GM21381 (cell line): ENCODE results near the gene SMCHD1.
"Not testable (repeated sequence)": the region's sequence is repeated elsewhere in the genome, so short reads cannot be mapped to it uniquely, and the experiment has no call there.

Experiments
- ATAC-seq: cut with Tn5 transposase; IDR thresholded peaks from one replicate; pipeline ENCODE4 v1.9.1; 2021; ENCODE audit warnings: mild to moderate bottlenecking, moderate library complexity; ENCODE audit not compliant: unreplicated experiment

SMCHD1 gene

GRCh38 chr18:2715990-2716389 is 60.5 kb downstream of the SMCHD1 start:
- ATAC-seq, result no peak

GRCh38 chr18:2716394-2717326 is 61.1 kb downstream of the SMCHD1 start:
- no peak for ATAC-seq

DNA sequence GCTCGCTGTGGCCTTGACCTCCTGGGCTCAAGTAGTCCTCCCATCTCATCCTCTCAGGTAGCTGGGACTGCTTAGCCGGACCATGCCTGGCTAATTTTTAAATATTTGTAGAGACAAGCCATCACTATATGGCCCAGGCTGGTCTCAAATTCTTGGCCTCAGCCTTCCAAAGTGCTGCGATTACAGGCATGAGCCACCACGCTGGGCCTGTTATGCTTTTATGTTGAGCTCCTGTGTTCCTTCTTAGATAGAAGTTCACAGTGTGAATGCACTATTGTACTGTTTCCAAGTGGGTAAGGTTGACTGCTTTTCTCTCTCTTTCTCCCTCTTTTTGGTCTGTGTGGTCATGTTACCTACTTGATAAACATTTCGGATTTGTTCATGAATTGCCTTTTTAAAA is 61.9 kb downstream of the SMCHD1 start:
- ATAC-seq, result no peak

- no peak for ATAC-seq
Observed at GRCh38 chr18:2719040-2719439, 63.5 kb downstream of the SMCHD1 start.

GRCh38 chr18:2723207-2723606 is 67.7 kb downstream of the SMCHD1 start:
- no peak for ATAC-seq

- ATAC-seq, result no peak
Observed at GRCh38 chr18:2729757-2730156, 74.2 kb downstream of the SMCHD1 start.

DNA sequence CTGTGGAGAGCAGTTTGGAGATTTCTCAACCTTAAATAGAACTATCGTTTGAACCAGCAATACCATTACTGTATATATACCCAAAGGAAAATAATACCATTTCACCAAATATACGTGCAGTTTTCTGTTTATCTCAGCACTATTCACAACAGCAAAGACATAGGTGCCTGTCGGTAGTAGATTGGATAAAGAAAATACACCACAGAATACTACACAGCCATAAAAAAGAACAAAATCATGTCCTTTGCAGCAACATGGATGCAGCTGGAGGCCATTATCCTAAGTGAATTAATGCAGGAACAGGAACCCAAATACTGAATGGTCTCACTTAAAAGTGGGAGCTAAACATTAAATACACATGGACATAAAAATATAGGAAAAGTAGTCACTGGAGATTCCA is 81.3 kb downstream of the SMCHD1 start:
- ATAC-seq, result no peak

- ATAC-seq, result not testable (repeated sequence)
Observed at GRCh38 chr18:2740082-2740481, 84.6 kb downstream of the SMCHD1 start.

GRCh38 chr18:2746274-2746673 is 90.7 kb downstream of the SMCHD1 start:
- no peak for ATAC-seq

DNA sequence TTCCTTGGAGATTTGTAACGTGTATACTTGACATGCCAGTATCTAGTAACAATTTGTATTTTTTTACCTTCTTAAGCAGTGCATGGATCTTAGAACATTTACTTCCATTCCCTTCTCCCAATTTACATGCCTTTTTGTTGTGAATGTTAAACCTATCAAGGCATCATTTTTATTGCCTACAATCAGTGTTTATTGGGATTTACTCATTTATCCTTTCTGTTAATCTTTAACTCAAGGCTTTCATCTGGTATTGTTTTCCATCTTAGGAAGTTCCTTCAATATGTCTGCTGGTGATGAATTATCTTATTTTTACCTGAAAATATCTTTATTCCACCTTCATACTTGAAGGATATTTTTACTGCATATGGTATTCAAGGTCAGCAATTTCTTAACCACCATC is 102.8 kb downstream of the SMCHD1 start:
- ATAC-seq, result no peak

GRCh38 chr18:2774669-2775068 is 119.1 kb downstream of the SMCHD1 start:
- no peak for ATAC-seq

DNA sequence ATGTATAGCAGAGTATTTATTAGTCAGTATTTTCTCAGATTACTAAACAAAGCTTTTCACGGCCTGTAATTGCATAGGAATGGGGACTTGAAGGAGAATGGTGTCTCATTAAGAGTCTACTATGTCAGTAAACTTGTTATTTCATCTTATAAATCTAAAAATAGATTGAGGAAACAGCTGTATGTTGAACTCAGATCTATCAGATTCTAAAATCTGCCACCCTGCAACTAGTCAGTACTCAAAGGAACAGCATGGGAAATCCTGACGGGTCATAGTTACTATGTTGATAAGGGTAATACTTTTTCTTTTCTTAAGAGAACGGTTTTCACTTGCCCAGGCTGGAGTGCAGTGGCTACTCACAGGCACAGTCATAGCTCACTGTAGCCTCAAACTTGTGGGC is 121.1 kb downstream of the SMCHD1 start:
- no peak for ATAC-seq

DNA sequence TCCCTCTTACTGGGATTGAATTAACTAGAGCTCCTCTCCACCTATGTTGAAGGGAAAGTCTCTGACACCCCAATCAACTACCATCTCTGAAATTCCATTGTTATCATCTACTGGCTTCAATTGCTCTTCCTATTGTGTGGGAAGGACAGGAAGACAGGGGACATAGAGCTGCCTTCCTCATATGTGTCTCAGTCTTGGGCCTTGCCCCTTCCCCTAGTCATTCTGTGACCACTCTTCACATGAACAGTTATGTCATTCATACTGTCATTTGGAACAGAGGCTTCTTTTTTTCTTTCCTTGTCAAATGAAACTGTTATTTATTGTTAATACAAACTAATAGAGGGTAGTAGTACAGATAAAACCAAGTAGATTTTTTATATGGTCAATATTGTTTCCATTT is 121.7 kb downstream of the SMCHD1 start:
- no peak for ATAC-seq

- ATAC-seq, result no peak
Observed at GRCh38 chr18:2780750-2781149, 125.2 kb downstream of the SMCHD1 start.

DNA sequence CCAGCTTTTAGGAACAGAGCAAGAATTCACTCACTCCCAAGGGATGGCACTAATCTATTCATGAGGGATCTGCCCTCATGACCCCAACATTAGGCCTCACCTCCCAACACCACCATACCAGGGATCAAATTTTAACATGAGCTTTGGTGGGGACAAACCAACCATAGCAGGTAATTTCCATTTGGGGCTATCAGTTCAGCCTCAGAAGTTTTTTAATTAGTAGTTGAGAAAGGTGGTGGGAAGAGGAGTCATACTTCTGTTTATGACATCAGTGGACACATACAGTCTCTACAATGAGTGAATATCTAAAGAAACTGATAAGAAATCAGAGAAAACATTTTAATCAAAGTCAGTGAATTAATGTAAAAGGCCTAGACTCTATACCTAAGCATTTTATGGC is 131.7 kb downstream of the SMCHD1 start:
- ATAC-seq, result no peak

GRCh38 chr18:2792395-2792794 is 136.9 kb downstream of the SMCHD1 start:
- no peak for ATAC-seq

- ATAC-seq, result no peak
Observed at GRCh38 chr18:2794159-2794558, 138.6 kb downstream of the SMCHD1 start.

DNA sequence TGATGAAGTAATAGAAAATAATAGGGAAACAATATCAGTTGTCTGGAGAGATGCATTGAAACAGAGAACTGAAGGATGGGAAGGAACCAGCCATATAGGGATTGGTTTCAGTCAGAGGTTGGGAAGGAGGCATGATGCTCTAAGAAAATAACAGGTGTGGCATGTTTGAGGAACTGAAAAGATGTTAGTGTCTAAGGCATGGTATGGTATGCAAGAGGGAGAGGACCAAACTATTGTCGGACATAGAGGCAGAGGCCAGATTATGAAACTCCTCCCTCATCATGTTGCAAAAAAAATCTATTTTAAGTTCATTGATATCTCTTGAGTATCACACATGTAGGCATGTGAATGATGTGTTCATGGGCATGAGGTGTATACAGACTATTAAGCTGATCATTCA is 142.4 kb downstream of the SMCHD1 start:
- ATAC-seq, result no peak

- ATAC-seq, result no peak
Observed at GRCh38 chr18:2799369-2799768, 143.8 kb downstream of the SMCHD1 start.

- ATAC-seq, result no peak
Observed at GRCh38 chr18:2805970-2806943, 150.7 kb downstream of the SMCHD1 start.

DNA sequence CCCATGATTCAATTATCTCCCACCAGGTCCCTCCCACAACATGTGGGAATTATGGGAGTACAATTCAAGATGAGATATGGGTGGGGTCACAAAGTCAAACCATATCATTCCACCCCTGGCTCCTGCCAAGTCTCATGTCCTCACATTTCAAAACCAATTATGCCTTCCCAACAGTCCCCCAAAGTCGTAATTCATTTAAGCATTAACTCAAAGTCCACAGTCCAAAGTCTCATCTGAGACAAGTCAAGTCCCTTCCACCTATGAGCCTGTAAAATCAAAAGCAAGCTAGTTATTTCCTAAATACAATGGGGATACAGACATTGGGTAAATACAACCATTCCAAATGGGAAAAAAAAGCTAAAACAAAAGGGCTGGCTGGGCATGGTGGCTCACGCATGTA is 153.1 kb downstream of the SMCHD1 start:
- ATAC-seq, result not testable (repeated sequence)
